Measurements from ENCODE around the gene TEX35.

Gene TEX35

GRCh38 chr1:178533121-178533946, 20.4 kb downstream of the TEX35 start:
- DNase-seq: no peak
- Histone ChIP-seq H3K9me3 (ENCODE audit: severe bottlenecking) (no peaks in the 10 kb centered on the region), H3K36me3 (no peaks in the 10 kb centered on the region), H3K27ac (no peak overlapping the region), H3K27me3 (ENCODE audit: insufficient read depth, low read depth, severe bottlenecking) (no peaks in the 10 kb centered on the region), H3K4me3 (ENCODE audit: low read depth, low read length) (no peak overlapping the region)
- TF ChIP-seq CTCF (IDR thresholded peaks at IDR 0.05; ENCODE audit: low read depth, low read length): no peak

- Histone ChIP-seq H3K27ac (no peak overlapping the region), H3K36me3 (no peaks in the 10 kb centered on the region), H3K4me3 (ENCODE audit: low read depth, low read length) (no peak overlapping the region), H3K27me3 (ENCODE audit: insufficient read depth, low read depth, severe bottlenecking) (no peaks in the 10 kb centered on the region), H3K9me3 (ENCODE audit: severe bottlenecking) (no peaks in the 10 kb centered on the region)
- DNase-seq: no peak
- TF ChIP-seq CTCF (IDR thresholded peaks at IDR 0.05; ENCODE audit: low read depth, low read length): no peak
Measured at GRCh38 chr1:178534137-178534868, 21.4 kb downstream of the TEX35 start.

- no peaks in the 10 kb centered on the region for H3K9me3 ChIP-seq (ENCODE audit: severe bottlenecking)
- no peaks in the 10 kb centered on the region for H3K36me3 ChIP-seq
- no peak for TF ChIP-seq CTCF (IDR thresholded peaks at IDR 0.05; ENCODE audit: low read depth, low read length)
- no peak for DNase-seq
- H3K4me3 ChIP-seq (ENCODE audit: low read depth, low read length): no peak overlapping the region
- H3K27ac ChIP-seq: no peak overlapping the region
- no peaks in the 10 kb centered on the region for H3K27me3 ChIP-seq (ENCODE audit: insufficient read depth, low read depth, severe bottlenecking)
Measured at GRCh38 chr1:178536329-178536728, 23.4 kb downstream of the TEX35 start.

GRCh38 chr1:178536844-178537371, 24.0 kb downstream of the TEX35 start:
- H3K4me3 ChIP-seq (ENCODE audit: low read depth, low read length): no peak overlapping the region
- H3K27ac ChIP-seq: no peak overlapping the region
- no peak for TF ChIP-seq CTCF (IDR thresholded peaks at IDR 0.05; ENCODE audit: low read depth, low read length)
- DNase-seq: no peak
- H3K36me3 ChIP-seq: no peaks in the 10 kb centered on the region
- H3K9me3 ChIP-seq (ENCODE audit: severe bottlenecking): no peaks in the 10 kb centered on the region
- H3K27me3 ChIP-seq (ENCODE audit: insufficient read depth, low read depth, severe bottlenecking): no peaks in the 10 kb centered on the region

- Histone ChIP-seq H3K4me3 (ENCODE audit: low read depth, low read length) (no peak overlapping the region), H3K27ac (no peak overlapping the region), H3K36me3 (no peaks in the 10 kb centered on the region), H3K9me3 (ENCODE audit: severe bottlenecking) (no peaks in the 10 kb centered on the region), H3K27me3 (ENCODE audit: insufficient read depth, low read depth, severe bottlenecking) (no peaks in the 10 kb centered on the region)
- DNase-seq: no peak
- no peak for TF ChIP-seq CTCF (IDR thresholded peaks at IDR 0.05; ENCODE audit: low read depth, low read length)
Measured at GRCh38 chr1:178537382-178538090, 24.6 kb downstream of the TEX35 start.

Data from WERI-Rb-1 (cell line).